GM18867 (cell line): ENCODE data around the gene ARSB.
"Not testable (repeated sequence)": the region's sequence is repeated elsewhere in the genome, so short reads cannot be mapped to it uniquely, and the experiment has no call there.

Experiments used
- ATAC-seq: cut with Tn5 transposase; IDR thresholded peaks from one replicate; pipeline ENCODE4 v1.9.1; 2021; ENCODE audit warnings: mild to moderate bottlenecking, moderate library complexity; ENCODE audit not compliant: unreplicated experiment

The ARSB gene

GRCh38 chr5:78851891-78852290 lies 133.2 kb downstream of the ARSB start:
- not testable (repeated sequence) for ATAC-seq

GRCh38 chr5:78845470-78845869 lies 139.6 kb downstream of the ARSB start:
- ATAC-seq = no peak

DNA sequence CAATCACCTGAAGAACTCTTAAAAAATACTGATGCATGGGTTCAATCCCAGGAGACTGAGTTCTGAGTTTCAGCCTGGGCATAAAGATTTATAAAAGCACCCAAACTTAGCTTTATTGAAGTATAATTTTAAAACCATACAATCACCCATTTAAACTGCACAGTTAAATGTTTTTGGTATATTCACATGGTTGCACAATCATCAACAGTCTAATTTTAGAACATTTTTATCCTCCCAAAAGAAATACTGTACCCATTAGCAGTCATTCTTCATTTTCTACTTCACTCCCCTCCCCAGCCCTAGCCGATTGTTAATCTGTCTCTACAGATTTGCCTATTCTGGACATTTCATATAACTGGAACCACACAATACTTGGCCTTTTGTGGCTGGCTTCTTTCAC lies 141.7 kb downstream of the ARSB start:
- no peak for ATAC-seq

- no peak for ATAC-seq
Observed at GRCh38 chr5:78841767-78842166, 143.3 kb downstream of the ARSB start.

DNA sequence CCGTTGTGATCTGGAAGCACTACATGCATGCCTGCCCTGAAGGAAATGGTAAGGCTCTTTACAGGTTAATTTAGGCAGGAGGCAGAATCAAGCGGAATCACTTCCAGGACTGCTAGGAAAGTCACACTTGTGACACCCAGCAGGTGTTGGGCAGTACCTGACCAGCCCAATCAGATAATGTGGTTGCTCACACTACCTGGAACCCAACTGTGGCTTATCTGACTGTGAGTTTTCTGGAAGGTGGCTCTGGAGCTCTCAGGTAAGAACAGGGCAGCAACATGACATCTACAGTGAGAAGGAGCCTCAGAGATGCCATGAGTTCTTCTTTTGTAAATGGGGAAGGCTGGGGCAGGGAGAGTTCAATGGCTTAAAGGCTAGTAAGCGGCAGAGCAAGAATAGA lies 146.4 kb downstream of the ARSB start:
- ATAC-seq = no peak

- no peak for ATAC-seq
Observed at GRCh38 chr5:78837836-78838235, 147.3 kb downstream of the ARSB start.

DNA sequence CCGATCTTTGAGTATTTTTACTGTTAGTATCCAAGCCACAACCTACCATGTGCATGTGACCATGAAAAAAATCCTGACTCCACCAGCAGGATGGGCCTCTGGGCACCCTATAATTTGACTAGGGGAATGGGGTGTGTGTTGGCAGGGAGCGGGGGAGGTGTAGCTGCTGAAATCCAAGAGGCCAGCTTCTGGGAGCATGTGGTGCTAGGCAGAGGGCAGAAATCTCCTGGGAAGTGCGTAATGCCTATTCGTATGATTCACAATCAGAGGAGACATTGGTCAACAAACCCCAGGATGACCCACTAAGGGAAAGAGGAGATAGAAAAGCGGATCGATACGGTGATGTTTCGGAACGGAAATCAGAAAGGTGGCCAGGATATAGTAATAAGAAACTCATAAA lies 149.9 kb downstream of the ARSB start:
- no peak for ATAC-seq

- ATAC-seq = no peak
Observed at GRCh38 chr5:78833284-78833683, 151.8 kb downstream of the ARSB start.

DNA sequence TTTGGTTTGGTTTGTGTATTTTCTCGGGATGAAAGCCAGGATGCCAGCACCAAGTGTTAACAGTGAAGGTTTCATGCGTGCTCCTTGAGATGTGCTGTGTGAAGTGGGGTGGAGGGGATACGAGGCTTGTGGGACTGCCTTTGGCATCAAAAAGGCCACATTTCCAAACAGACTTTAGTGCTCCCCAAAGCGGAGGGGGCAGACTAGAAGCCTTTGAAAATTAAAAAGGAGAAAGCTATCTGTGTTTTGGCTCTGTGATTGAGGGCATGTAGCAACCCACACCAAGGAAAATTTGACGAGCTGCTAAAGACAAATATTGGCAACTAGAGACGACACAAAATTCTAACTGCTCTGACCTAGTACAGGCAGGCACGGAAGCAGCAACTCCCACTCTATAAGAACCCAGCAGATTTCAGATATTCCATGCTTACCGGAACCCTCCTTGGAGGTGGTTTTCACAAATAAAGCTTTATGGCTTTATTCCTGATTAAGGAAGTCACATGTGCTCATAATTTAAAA lies 154.5 kb downstream of the ARSB start:
- ATAC-seq = no peak

DNA sequence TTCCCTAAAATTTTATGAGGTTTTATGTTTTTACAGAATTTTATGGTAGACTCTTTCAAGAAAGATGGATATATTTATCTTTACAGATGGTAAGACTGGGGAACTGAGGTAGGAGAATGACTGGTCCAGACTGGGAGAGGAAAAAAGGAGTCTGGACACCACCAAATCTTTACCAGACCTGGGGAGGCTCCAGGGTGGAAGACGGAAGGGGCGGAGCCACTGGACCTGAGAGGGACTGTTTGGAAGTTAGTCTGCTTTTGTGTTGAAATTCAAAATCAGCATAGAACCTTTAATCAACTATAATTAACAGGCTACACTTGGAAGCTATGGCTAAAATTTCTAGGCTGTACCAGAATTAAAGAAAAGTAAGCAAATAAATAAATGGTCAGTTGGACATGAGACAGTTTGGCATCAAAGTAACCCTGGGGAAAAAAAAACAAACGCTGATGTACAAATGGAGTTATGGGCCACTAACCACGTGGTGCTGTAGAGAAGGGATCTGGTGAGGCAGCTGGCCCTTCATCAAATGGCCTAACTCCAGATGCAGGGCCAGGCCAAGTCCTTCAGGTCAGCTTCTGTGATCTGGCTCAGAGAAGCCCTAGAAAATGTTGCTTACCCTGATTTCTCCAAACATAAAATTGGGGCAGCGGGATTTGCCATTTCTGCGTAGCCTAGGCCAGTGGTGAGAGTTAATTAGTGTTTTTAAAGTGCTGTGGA lies 155.1 kb downstream of the ARSB start:
- no peak for ATAC-seq

DNA sequence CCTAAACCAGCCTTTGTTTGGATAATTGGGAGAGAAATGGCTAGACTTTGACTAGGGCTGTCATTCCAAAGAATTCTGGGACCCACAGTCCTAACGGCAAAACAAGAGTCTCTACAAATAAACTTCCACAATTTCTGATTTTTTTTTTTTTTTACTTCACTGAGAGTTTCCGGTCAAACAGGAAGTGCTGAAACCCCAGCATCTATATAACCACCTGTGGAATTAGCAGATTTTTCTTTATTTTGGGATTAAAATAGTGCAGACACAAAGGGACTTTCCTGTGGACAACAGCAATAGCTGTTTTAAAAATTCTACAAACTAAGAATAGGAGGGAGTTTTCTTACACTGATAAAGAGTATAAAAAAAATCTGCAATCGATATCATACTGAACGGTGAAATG lies 157.4 kb downstream of the ARSB start:
- ATAC-seq = no peak

- ATAC-seq = no peak
Observed at GRCh38 chr5:78824831-78825281, 160.3 kb downstream of the ARSB start.

DNA sequence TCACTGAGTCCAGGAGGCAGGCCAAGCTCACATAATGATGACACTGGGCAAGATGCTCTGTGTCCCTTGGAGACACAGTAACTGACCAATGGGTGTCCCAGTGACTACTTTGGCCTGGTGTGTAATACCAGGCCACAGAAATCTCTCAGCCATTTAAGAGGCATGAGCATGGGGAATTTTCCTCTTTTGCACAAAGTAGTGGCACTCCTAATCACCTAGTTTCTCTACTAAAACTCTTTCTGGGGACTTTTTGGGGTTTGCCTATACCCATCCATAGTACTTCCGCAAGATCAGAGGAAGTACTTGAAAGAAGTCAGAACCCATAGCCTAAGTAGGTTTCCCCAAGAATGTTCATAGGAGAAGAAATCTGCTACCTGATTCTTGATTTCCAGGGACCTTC lies 161.9 kb downstream of the ARSB start:
- ATAC-seq = no peak

- no peak for ATAC-seq
Observed at GRCh38 chr5:78821536-78822021, 163.5 kb downstream of the ARSB start.

- no peak for ATAC-seq
Observed at GRCh38 chr5:78819707-78820106, 165.4 kb downstream of the ARSB start.

GRCh38 chr5:78819166-78819565 lies 165.9 kb downstream of the ARSB start:
- ATAC-seq = no peak

- no peak for ATAC-seq
Observed at GRCh38 chr5:78816143-78816765, 168.9 kb downstream of the ARSB start.

GRCh38 chr5:78813906-78814530 lies 171.1 kb downstream of the ARSB start:
- no peak for ATAC-seq

- no peak for ATAC-seq
Observed at GRCh38 chr5:78813286-78813685, 171.8 kb downstream of the ARSB start.

DNA sequence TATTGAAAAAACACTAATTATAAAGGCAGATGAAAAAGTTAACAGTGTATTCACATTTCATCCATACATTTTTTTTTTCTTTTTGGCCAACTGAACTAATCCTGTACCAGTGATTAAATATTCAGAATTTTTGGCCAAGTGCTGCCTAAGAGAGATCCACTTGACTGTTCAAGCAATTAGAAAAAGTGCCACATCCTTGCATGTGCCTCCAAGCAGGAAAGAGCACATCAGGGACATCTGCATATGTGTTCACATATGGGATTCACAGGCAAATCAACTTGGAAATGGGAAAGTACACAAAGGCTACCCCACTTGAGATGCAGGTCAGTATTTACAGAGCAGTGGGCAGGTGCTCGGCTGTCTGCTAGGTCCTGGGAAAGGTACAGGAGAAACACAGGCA lies 173.2 kb downstream of the ARSB start:
- no peak for ATAC-seq

- ATAC-seq = no peak
Observed at GRCh38 chr5:78811121-78811817, 173.8 kb downstream of the ARSB start.
